GM20000 (cell line): ENCODE measurements around the gene RGSL1.
A peak's percentile ranks its signal among the peaks of the same experiment; 100 is the strongest.

Experiments
- DNase-seq: peaks from one replicate; pipeline ENCODE4 v3.0.0; 2012; ENCODE audit warnings: low spot score
- TF ChIP-seq, protein P1 (sequence below): IDR thresholded peaks from 2 replicates; pipeline ENCODE4 v1.5.1; 2012; ENCODE audit warnings: mild to moderate bottlenecking, control low read depth; ENCODE audit errors: extremely low read depth, missing control alignments

Gene RGSL1

DNA sequence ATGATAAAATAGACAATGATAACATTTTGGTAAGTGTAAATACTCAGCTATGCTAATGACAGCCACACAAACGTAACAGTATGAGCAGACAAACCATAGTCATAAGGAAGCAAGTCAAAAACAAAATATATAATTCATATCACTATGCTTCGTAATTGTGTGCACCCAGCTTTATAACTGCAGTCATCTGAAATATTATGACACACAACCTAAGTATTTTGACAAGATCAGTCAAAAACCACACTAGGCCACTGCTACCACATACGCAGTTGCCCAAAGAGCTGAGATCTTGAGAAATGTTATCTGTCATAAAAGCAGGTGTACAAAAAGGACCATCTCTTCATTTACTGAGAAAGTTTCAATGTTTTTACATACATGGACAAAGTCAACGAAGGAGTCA lies 113.1 kb downstream of the RGSL1 start:
- TF ChIP-seq, protein P1, sequence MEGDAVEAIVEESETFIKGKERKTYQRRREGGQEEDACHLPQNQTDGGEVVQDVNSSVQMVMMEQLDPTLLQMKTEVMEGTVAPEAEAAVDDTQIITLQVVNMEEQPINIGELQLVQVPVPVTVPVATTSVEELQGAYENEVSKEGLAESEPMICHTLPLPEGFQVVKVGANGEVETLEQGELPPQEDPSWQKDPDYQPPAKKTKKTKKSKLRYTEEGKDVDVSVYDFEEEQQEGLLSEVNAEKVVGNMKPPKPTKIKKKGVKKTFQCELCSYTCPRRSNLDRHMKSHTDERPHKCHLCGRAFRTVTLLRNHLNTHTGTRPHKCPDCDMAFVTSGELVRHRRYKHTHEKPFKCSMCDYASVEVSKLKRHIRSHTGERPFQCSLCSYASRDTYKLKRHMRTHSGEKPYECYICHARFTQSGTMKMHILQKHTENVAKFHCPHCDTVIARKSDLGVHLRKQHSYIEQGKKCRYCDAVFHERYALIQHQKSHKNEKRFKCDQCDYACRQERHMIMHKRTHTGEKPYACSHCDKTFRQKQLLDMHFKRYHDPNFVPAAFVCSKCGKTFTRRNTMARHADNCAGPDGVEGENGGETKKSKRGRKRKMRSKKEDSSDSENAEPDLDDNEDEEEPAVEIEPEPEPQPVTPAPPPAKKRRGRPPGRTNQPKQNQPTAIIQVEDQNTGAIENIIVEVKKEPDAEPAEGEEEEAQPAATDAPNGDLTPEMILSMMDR: no peak
- DNase-seq: no peak

DNA sequence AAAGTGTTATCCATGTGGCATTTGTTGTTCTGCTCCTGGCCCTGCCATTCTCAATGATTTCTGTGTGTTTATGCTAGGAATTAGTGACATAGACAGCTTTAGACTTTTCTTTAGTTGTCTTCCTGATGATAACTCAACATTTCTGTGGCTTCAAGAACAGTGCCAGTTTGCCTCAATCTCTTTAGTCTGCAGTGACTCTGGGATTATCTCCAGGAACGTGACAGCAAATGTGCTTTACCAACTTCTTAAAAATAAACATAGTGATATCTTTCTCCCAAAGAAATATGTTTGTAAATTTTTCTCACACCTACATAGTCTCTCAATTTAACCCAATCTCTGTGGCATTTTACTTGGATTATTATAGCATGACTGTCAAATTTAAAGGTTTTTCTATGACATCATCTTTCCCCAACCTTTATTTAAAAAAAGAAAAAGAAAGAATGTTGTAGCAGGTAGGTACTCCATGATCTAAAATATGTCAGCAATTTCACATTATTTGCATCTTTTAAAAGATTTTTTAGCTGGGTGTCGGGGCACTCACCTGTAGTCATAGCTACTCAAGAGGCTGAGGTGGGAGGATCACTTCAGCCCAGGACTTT lies 114.6 kb downstream of the RGSL1 start:
- TF ChIP-seq, protein P1: no peak
- DNase-seq: no peak

DNA sequence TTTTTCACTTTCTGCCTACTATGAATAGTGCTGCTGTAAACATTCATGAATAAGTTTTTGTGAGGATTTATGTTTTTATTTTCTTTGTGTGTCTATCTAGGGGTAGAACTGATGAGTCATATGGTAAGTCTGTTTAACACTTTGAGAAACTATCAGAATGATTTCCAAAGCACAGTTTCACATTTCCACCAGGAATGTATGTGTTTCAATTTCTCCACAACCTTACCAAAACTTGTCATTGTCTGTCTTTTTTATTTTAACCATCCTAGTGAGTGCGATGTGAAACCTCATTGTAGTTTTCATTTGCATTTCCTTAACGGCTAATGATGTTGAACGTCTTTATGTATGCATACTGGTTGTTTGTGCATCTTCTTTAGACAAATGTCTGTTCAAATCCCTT lies 115.6 kb downstream of the RGSL1 start:
- TF ChIP-seq, protein P1: no peak
- DNase-seq: no peak

DNA sequence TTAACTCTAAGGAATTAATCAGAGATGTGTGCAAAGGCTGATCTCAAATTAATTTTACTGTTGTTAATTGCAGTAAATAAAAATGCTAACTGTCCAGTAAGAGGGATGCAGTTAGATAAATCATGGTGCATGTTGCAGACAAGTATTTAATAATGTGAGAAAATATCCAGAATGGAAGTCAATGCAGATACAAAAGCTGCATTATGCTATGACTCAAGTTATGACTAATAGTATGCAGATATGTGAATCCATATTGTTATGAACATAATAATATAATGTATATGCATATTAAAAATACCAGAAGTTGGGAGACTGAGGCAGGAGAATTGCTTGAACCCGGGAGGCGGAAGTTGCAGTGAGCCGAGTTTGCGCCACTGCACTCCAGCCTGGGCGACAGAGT lies 117.7 kb downstream of the RGSL1 start:
- no peak for DNase-seq
- TF ChIP-seq, protein P1: no peak

DNA sequence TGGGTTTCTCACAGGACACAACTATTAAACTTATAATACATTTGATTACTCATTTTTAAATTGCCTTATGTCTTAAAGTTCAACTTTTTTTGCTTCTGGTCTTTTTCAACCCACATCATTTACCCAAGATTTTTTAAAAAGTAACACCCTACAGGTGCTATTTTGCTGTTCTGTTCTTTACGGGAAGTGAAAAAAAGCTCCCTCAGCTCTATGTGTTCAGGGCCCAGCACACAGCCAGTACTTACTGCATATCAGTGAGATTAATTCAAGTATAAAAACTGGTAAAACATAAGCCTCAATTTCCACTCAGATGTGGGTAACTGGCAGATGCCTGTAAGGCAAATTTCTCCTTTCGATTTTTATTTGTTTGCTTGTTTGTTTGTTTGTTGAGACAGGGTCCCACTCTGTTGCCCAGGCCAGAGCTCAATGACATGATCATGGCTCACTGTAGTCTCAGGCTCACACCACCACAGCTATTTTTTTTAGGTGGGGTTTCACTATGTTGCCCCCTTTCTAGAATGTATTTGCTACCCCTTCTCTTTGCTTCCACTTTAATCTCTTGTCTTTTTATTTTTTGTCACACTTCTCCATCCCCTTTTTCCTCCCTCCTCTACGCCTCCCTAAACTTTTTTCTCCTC lies 118.8 kb downstream of the RGSL1 start:
- TF ChIP-seq, protein P1: no peak
- peak; percentile 24 for DNase-seq

DNA sequence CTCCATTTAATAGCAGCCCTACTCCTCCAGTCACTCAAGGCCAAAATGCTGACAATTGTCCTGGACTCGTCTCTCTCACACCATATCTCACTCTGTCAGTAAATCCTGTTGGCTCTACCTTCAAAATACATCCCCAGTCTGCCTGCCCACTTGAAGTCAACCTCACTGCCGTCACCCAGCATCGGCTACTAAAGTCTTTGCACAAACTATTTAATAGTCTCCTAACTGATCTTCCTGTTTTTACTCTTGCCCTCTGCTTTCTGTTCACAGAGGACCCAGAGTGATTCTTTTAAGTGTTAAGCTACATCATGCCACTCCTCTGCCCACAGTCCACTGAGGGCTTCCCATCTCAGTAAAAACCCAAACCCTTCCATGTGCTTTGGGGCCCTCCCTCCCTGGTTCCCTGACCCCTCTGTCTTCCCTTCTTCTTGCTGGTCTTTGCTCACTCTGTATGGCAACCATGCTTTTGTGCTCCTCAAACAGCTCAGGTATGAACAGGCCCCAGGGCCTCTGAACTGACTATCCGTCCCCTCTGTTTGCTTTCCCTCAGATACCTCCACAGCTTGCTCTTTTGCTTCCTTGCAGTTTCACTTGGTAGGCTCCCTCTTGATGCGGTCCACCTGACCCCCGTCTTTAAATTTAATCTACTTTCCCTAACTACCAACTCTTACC lies 120.1 kb downstream of the RGSL1 start:
- TF ChIP-seq, protein P1: no peak
- DNase-seq: peak; percentile 12

DNA sequence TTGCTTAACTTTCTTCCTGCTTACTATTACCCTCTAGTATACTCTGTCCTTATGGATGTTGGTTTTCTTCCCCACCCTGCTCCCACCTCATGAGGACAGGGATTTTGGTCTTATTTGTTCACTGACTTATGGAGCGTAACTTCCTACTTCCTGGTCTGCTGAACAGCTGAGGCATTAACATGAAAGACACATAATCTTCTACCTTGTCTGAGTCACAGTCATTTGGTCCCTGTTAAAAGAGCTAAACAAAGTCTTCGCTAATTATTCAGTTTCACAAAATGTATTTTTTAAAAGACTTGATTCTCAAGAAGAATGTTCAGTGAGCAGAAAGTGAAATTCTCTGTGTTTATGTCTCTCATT lies 120.6 kb downstream of the RGSL1 start:
- TF ChIP-seq, protein P1: no peak
- DNase-seq: peak; percentile 19
